HG02970 (cell line): ENCODE measurements around the gene PATE3.

Experiments used
- ATAC-seq: cut with Tn5 transposase; IDR thresholded peaks from one replicate; pipeline ENCODE4 v1.9.1; 2021; ENCODE audit warnings: mild to moderate bottlenecking, moderate library complexity, moderate number of reproducible peaks; ENCODE audit not compliant: unreplicated experiment, low FRiP score

The PATE3 gene

DNA sequence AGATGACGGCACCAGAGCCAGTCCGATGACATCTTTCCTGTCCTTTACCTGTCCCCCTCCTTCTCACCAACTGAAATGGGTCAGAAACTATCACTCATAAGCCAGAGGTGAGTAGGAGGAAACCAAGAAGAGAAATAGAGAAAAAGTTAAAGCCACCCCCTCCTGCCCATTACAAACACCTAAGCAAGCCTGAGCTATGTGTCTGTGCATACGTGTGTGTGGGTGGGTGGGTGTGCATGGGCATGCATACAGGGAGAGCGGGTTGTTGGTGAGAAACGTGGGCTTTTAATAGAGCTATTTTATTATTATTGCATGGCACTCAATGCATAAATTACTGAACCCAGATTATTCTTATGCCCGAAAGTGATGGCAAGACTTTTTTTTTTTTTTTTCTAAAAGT lies 47.8 kb downstream of the PATE3 start:
- ATAC-seq: no peak
